ENCODE results near the gene SPATS2L. TPM values are rescaled to one million over a fixed set of nuclear protein-coding genes. Genes with fewer than 3 reads are reported as not detected.

SPATS2L gene
- polyA plus RNA-seq, 1 of the 3 experiments (the other 2 are of a cell fraction): 86.8 TPM

- H4K20me1 ChIP-seq (ENCODE audit: insufficient read depth): no peaks in the 10 kb centered on the region
- no peaks in the 10 kb centered on the region for H3K27me3 ChIP-seq (ENCODE audit: insufficient read depth)
- H3K9me3 ChIP-seq: no peaks in the 10 kb centered on the region
- no peak overlapping the region for H3K27ac ChIP-seq (ENCODE audit: low read depth in 2 of 2, low read length in 1 of 2)
- WGBS (ENCODE audit: low lambda C conversion rate): 91% methylated on average over 13 of the region's 13 CpGs
- H3K79me2 ChIP-seq (ENCODE audit: insufficient read depth): no peaks in the 10 kb centered on the region
- H3K4me3 ChIP-seq (ENCODE audit: low read depth in 2 of 2, low read length in 1 of 2): no peak overlapping the region
- H3K9ac ChIP-seq: no peak overlapping the region
- TF ChIP-seq, protein P1, sequence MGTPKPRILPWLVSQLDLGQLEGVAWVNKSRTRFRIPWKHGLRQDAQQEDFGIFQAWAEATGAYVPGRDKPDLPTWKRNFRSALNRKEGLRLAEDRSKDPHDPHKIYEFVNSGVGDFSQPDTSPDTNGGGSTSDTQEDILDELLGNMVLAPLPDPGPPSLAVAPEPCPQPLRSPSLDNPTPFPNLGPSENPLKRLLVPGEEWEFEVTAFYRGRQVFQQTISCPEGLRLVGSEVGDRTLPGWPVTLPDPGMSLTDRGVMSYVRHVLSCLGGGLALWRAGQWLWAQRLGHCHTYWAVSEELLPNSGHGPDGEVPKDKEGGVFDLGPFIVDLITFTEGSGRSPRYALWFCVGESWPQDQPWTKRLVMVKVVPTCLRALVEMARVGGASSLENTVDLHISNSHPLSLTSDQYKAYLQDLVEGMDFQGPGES (IDR thresholded peaks at IDR 0.05; ENCODE audit: low read depth, low read length): no peak
- TF ChIP-seq SIN3A (IDR thresholded peaks at IDR 0.05; ENCODE audit: borderline replicate concordance, low read depth, low read length): no peak
- TF ChIP-seq, protein P2, sequence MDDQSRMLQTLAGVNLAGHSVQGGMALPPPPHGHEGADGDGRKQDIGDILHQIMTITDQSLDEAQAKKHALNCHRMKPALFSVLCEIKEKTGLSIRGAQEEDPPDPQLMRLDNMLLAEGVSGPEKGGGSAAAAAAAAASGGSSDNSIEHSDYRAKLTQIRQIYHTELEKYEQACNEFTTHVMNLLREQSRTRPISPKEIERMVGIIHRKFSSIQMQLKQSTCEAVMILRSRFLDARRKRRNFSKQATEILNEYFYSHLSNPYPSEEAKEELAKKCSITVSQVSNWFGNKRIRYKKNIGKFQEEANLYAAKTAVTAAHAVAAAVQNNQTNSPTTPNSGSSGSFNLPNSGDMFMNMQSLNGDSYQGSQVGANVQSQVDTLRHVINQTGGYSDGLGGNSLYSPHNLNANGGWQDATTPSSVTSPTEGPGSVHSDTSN (IDR thresholded peaks at IDR 0.05): no peak
- H3K4me2 ChIP-seq: no peak overlapping the region
- H3F3A ChIP-seq (replicated peaks; ENCODE audit: insufficient read depth): no peaks in the 10 kb centered on the region
- no peaks in the 10 kb centered on the region for H3K9me2 ChIP-seq
- peaks cover 37 to 41% of the 10 kb centered on the region in 2 experiments for H3K36me3 ChIP-seq (replicated peaks in 1 of 2; ENCODE audit: control insufficient read depth in 1 of 2, insufficient read depth in 2 of 2, low read length in 1 of 2)
- ChIA-PET CTCF (interaction anchor here (1.1 to 8.0 kb wide), 15 partner anchors 8 to 490 kb away, joined by 3 to 111 read pairs (median 8); no protein-coding TSS in a partner anchor), POLR2A (no interaction called here)
- H3K4me1 ChIP-seq (ENCODE audit: control insufficient read depth in 1 of 2, insufficient read depth in 2 of 2, low read depth in 1 of 2, low read length in 1 of 2): peaks cover 0 to 11% of the 10 kb centered on the region in 2 experiments; a peak in 1 of 4 replicates
- no peak for DNase-seq
- no peak overlapping the region for H2AFZ ChIP-seq (ENCODE audit: low read depth)
These were observed 163.3 kb downstream of the SPATS2L start for GRCh38 chr2:200469708-200470211.

DNA sequence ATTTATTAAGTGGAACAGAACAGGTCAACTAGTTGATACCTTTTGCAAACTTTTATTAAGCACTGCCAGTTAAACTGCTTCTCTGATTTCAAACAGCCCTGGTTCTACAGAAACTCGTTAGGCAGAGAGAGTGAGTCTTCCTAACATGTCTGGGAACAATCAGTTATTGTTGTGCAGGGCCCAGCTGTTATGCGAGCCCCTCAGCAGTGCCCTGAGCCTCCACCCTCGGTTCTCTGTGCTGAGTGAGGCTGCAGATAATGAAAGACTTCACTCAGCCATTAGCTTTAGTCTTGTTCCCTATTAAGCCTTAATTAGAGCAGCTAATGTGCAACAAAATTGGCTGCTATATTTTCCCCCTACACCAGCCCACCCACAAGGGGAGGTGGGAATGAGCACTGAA lies 163.7 kb downstream of the SPATS2L start:
- no peaks in the 10 kb centered on the region for H3K9me2 ChIP-seq
- H3K4me2 ChIP-seq: no peak overlapping the region
- CTCF ChIA-PET: interaction anchor here (0.8 to 8.0 kb wide), 23 partner anchors 8 to 496 kb away, joined by 3 to 111 read pairs (median 5); partner anchors contain the start of gene SGO2
- no peak overlapping the region for H2AFZ ChIP-seq (ENCODE audit: low read depth)
- WGBS (ENCODE audit: low lambda C conversion rate): 89% methylated on average over 3 of the region's 3 CpGs
- H3K27me3 ChIP-seq (ENCODE audit: insufficient read depth): no peaks in the 10 kb centered on the region
- no peaks in the 10 kb centered on the region for H3K9me3 ChIP-seq
- H4K20me1 ChIP-seq (ENCODE audit: insufficient read depth): no peaks in the 10 kb centered on the region
- H3K27ac ChIP-seq (ENCODE audit: low read depth in 2 of 2, low read length in 1 of 2): no peak overlapping the region; a peak in 1 of 4 replicates
- H3K4me3 ChIP-seq (ENCODE audit: low read depth in 2 of 2, low read length in 1 of 2): no peak overlapping the region
- no peaks in the 10 kb centered on the region for H3K79me2 ChIP-seq (ENCODE audit: insufficient read depth)
- no peaks in the 10 kb centered on the region for H3F3A ChIP-seq (replicated peaks; ENCODE audit: insufficient read depth)
- no peak for DNase-seq
- peaks cover 40 to 46% of the 10 kb centered on the region in 2 experiments for H3K36me3 ChIP-seq (replicated peaks in 1 of 2; ENCODE audit: control insufficient read depth in 1 of 2, insufficient read depth in 2 of 2, low read length in 1 of 2)
- H3K9ac ChIP-seq: no peak overlapping the region
- peaks cover 0 to 11% of the 10 kb centered on the region in 2 experiments; a peak in 1 of 4 replicates for H3K4me1 ChIP-seq (ENCODE audit: control insufficient read depth in 1 of 2, insufficient read depth in 2 of 2, low read depth in 1 of 2, low read length in 1 of 2)
- POLR2A ChIA-PET: no interaction called here
- TF ChIP-seq GATA2 (CRISPR knock-in tag; IDR thresholded peaks at IDR 0.05) (no peak), EP300 (IDR thresholded peaks at IDR 0.05; ENCODE audit: borderline replicate concordance in 1 of 2, low read depth in 1 of 2, low read length in 1 of 2) (no peak), TEAD4 (IDR thresholded peaks at IDR 0.05; ENCODE audit: borderline replicate concordance, insufficient read depth) (no peak)
- TF ChIP-seq, protein P3, sequence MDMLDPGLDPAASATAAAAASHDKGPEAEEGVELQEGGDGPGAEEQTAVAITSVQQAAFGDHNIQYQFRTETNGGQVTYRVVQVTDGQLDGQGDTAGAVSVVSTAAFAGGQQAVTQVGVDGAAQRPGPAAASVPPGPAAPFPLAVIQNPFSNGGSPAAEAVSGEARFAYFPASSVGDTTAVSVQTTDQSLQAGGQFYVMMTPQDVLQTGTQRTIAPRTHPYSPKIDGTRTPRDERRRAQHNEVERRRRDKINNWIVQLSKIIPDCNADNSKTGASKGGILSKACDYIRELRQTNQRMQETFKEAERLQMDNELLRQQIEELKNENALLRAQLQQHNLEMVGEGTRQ (IDR thresholded peaks at IDR 0.05; ENCODE audit: borderline replicate concordance, low read depth, low read length): no peak
